SK-N-SH (cell line): ENCODE data around the gene NCR1.

Experiments
- CTCF ChIP-seq: fragments of 200-600 bp; sonication (generic); IDR thresholded peaks from 2 replicates; pipeline ENCODE4 v1.6.1; 2017; ENCODE audit warnings: antibody characterized with exemption, mild to moderate bottlenecking, moderate library complexity
- EP300 ChIP-seq, 2 experiments: IDR thresholded peaks; 2 replicates each; pipeline versions ENCODE4 v1.4.0 to v1.6.1; 2012; ENCODE audit warnings: borderline replicate concordance in 1 of 2, low read depth in 1 of 2, low read length in 1 of 2
- MAX ChIP-seq: IDR thresholded peaks from 2 replicates; pipeline ENCODE4 v1.4.0; 2012; ENCODE audit warnings: low read depth
- MXI1 ChIP-seq: IDR thresholded peaks from 2 replicates; pipeline ENCODE4 v1.6.1; 2012; ENCODE audit warnings: mild to moderate bottlenecking, low read depth, low read length, improper control_type of control experiment
- POLR2AphosphoS5 ChIP-seq: IDR thresholded peaks from 2 replicates; pipeline ENCODE4 v1.6.1; 2012; ENCODE audit warnings: low read depth, low read length
- RFX5 ChIP-seq: IDR thresholded peaks from 2 replicates; pipeline ENCODE4 v1.6.1; 2012; ENCODE audit warnings: mild to moderate bottlenecking, improper control_type of control experiment, low read length

- no peak for TF ChIP-seq MAX
- no peak for TF ChIP-seq CTCF
- no peak for TF ChIP-seq RFX5
- no peak for TF ChIP-seq MXI1
- TF ChIP-seq EP300 (IDR thresholded peaks at IDR 0.05; ENCODE audit: borderline replicate concordance in 1 of 2, low read depth in 1 of 2, low read length in 1 of 2), result no peak
- no peak for TF ChIP-seq POLR2AphosphoS5
These were observed 28.5 kb upstream of the NCR1 start for GRCh38 chr19:54877471-54877870.
